ENCODE data around the gene GAPDH. TPM values are rescaled to one million over a fixed set of nuclear protein-coding genes. Genes with fewer than 3 reads are reported as not detected.
A peak's percentile ranks its signal among the peaks of the same experiment; 100 is the strongest.

Gene GAPDH
- polyA plus RNA-seq, 2 of the 4 experiments (the other 2 are of a cell fraction) = 6,463 to 10,036 TPM

DNA sequence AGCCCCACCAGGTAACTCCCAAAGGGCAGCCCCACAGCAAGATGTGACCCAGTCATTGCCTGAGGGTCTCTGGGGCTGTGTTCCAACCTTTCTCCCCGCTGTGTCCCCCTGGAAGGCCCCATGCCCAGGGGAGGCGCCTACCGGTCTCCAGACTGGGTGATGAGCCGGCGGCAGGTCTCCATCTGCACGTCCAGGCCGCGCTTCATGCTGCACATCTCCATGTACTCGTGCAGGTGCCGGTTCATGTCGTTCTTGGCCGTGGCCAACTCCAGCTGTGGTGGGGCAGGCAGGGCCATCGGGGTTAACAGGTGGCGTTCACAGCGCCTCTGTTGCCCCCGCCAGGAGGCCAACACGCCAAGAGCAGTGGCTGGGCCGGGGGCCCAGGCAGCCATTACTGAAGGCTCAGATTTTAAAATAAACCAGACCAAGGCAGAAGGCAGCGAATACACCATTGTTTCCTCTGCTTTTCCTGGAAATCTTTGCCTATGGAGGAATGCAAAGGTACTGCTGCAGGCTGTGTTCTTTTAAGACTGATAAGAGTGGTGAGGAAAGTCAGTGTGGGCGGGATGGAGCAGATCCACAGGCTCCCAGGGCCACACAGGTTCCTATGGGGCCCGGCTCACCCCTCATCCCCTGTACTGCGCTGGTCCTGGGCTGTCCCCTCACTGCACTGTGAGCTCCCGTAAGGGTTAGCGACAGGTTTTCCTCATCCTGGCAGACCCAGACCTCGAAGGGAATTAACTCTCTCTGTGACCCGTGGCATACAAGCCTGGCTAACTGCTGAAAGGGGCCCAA, 7.3 kb downstream of the GAPDH start:
- Histone ChIP-seq H3K9me3 (no peaks in the 10 kb centered on the region), H3K27ac (peak overlapping the region; percentile 70 to 81; a peak in 5 of 6 replicates), H3K4me2 (no peak overlapping the region), H3K4me3 (no peak overlapping the region), H3K4me1 (peaks cover 52% of the 10 kb centered on the region)
- ChIA-PET POLR2A (interaction anchor here (0.6 to 1.2 kb wide), 5 partner anchors 9 to 211 kb away, joined by 3 to 6 read pairs (median 5); partner anchors contain the start of gene MLF2), CTCF (interaction anchor here (0.6 to 25.9 kb wide), 8 partner anchors 13 to 284 kb away, joined by 3 to 491 read pairs (median 15); partner anchors contain the start of genes IFFO1 and NOP2)
- DNase-seq (ENCODE audit: low read depth in 1 of 2, low spot score in 1 of 2) (no peak), ATAC-seq (no peak), FAIRE-seq (no peak)
- WGBS (ENCODE audit: missing lambda C conversion rate) = 95% methylated on average over 26 of the region's 26 CpGs
- TF ChIP-seq NR3C1 (IDR thresholded peaks at IDR 0.05) = no peak
- TF ChIP-seq, protein P1, sequence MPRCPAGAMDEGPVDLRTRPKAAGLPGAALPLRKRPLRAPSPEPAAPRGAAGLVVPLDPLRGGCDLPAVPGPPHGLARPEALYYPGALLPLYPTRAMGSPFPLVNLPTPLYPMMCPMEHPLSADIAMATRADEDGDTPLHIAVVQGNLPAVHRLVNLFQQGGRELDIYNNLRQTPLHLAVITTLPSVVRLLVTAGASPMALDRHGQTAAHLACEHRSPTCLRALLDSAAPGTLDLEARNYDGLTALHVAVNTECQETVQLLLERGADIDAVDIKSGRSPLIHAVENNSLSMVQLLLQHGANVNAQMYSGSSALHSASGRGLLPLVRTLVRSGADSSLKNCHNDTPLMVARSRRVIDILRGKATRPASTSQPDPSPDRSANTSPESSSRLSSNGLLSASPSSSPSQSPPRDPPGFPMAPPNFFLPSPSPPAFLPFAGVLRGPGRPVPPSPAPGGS (IDR thresholded peaks at IDR 0.05) = no peak
- no peak for TF ChIP-seq SREBF2 (IDR thresholded peaks at IDR 0.05)
- TF ChIP-seq, protein P2, sequence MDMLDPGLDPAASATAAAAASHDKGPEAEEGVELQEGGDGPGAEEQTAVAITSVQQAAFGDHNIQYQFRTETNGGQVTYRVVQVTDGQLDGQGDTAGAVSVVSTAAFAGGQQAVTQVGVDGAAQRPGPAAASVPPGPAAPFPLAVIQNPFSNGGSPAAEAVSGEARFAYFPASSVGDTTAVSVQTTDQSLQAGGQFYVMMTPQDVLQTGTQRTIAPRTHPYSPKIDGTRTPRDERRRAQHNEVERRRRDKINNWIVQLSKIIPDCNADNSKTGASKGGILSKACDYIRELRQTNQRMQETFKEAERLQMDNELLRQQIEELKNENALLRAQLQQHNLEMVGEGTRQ (IDR thresholded peaks at IDR 0.05) = no peak
- TF ChIP-seq CHD4 (IDR thresholded peaks at IDR 0.05; ENCODE audit: borderline replicate concordance) = no peak
- TF ChIP-seq HDAC2 (IDR thresholded peaks at IDR 0.05) = no peak
- TF ChIP-seq, protein P3, sequence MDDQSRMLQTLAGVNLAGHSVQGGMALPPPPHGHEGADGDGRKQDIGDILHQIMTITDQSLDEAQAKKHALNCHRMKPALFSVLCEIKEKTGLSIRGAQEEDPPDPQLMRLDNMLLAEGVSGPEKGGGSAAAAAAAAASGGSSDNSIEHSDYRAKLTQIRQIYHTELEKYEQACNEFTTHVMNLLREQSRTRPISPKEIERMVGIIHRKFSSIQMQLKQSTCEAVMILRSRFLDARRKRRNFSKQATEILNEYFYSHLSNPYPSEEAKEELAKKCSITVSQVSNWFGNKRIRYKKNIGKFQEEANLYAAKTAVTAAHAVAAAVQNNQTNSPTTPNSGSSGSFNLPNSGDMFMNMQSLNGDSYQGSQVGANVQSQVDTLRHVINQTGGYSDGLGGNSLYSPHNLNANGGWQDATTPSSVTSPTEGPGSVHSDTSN (IDR thresholded peaks at IDR 0.05) = no peak
- no peak for TF ChIP-seq FOXS1 (CRISPR knock-in tag; IDR thresholded peaks at IDR 0.05)
- no peak for TF ChIP-seq HOXA7 (CRISPR knock-in tag; IDR thresholded peaks at IDR 0.05)
- TF ChIP-seq BHLHE40 (IDR thresholded peaks at IDR 0.05; ENCODE audit: low read depth, low read length) = no peak
- TF ChIP-seq KDM1A (IDR thresholded peaks at IDR 0.05; ENCODE audit: low read depth) = no peak
- TF ChIP-seq RNF2 (IDR thresholded peaks at IDR 0.05; ENCODE audit: borderline replicate concordance, low read depth) = no peak
- TF ChIP-seq, protein P4, sequence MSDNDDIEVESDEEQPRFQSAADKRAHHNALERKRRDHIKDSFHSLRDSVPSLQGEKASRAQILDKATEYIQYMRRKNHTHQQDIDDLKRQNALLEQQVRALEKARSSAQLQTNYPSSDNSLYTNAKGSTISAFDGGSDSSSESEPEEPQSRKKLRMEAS (IDR thresholded peaks at IDR 0.05) = no peak
- no peak for TF ChIP-seq JUNB (IDR thresholded peaks at IDR 0.05)
- TF ChIP-seq SMC3 (IDR thresholded peaks at IDR 0.05) = no peak

DNA sequence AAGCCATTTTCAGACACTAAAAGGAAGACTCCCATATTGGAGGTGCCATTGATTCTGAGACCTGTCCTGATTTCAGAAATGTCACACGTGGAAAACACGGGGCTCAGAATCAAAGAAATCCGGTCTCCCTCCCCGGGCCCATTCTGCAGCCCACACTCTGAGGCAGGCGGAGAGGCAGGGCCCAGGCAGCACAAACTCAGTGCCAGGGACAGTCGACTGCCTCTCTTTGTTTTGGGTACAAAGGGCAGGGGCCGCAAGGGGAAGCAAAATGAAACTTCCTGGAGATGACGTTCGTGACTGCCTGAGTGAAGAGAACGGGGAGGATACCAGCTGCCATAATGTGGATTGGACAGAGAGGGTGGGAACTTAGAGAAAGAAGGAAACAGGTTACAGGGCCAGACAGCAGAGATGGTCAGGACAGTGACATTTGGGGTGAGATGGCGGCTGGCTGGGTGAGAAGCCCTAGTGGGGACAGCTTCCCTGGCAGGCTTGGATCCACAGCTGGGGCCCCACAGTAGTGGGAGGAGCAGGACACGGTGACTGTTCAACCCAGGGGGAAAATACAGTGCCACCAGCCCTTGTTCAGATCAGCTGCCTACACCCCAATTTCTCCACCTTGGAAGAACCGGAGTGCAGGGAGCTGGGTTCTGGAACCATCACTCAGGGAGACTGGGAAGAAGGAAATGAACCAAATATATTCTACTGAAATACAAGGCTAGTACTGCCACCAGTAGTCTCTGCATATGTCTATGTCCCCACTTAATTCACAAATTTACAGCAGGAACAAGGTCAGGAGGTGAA, 8.1 kb downstream of the GAPDH start:
- Histone ChIP-seq H3K4me2 (no peak overlapping the region; the same call in 2 of the 3 replicates), H3K4me3 (no peak overlapping the region), H3K27ac (peak overlapping the region in 1 of 2 experiments; percentile 81; a peak in 4 of 6 replicates), H3K4me1 (peaks cover 46% of the 10 kb centered on the region), H3K9me3 (no peaks in the 10 kb centered on the region)
- FAIRE-seq = no peak
- DNase-seq (ENCODE audit: low read depth in 1 of 2, low spot score in 1 of 2) = peak in 1 of 2 experiments; percentile 60
- ChIA-PET POLR2A (no interaction called here), CTCF (interaction anchor here (0.6 to 25.9 kb wide), 3 partner anchors 15 to 119 kb away, joined by 3 to 491 read pairs (median 4); partner anchors contain the start of genes IFFO1 and NOP2)
- no peak for ATAC-seq
- no peak for TF ChIP-seq TFCP2L1 (CRISPR knock-in tag; IDR thresholded peaks at IDR 0.05)
- TF ChIP-seq ZSCAN20 (CRISPR knock-in tag; IDR thresholded peaks at IDR 0.05) = no peak
- TF ChIP-seq MAFK (IDR thresholded peaks at IDR 0.05; ENCODE audit: partially characterized antibody) = no peak
- TF ChIP-seq ZC3H11A (IDR thresholded peaks at IDR 0.05) = no peak
- TF ChIP-seq CHD2 (IDR thresholded peaks at IDR 0.05; ENCODE audit: low read length, partially characterized antibody) = no peak
- no peak for TF ChIP-seq TP53 (CRISPR knock-in tag; IDR thresholded peaks at IDR 0.05)
- no peak for TF ChIP-seq EHMT2 (IDR thresholded peaks at IDR 0.05; ENCODE audit: low read depth)
- no peak for TF ChIP-seq RCOR1 (IDR thresholded peaks at IDR 0.05; ENCODE audit: low read depth, low read length)
- 70% methylated on average over 13 of the region's 13 CpGs for WGBS (ENCODE audit: missing lambda C conversion rate)

Data from A549 (cell line).